Thymus (tissue), 11 donors: ENCODE data around the gene TRIM38. TPM values are rescaled to one million over a fixed set of nuclear protein-coding genes. Genes with fewer than 3 reads are reported as not detected.
"Not testable (repeated sequence)": the region's sequence is repeated elsewhere in the genome, so short reads cannot be mapped to it uniquely, and the experiment has no call there.

Source experiments
- DNase-seq, 9 donors: peaks; one replicate each; pipeline ENCODE4 v3.0.0-alpha.2; 2013; ENCODE audit warnings: low spot score in 9 of 9, low read depth in 6 of 9, missing footprints in 1 of 9
- H3K27ac ChIP-seq, 2 donors: one replicate each; pipeline ENCODE4 v1.5.1; 2013; ENCODE audit warnings: control low read depth in 1 of 2, low read depth in 1 of 2, low read length in 1 of 2, mild to moderate bottlenecking in 1 of 2, moderate library complexity in 1 of 2
- H3K27me3 ChIP-seq, 2 donors: one replicate each; pipeline ENCODE4 v1.5.1; 2013; ENCODE audit warnings: low read length in 1 of 2; ENCODE audit not compliant: control insufficient read depth in 2 of 2, insufficient read depth in 1 of 2
- H3K36me3 ChIP-seq, 2 donors: one replicate each; pipeline ENCODE4 v1.5.1; 2013; ENCODE audit warnings: low read length in 1 of 2, mild to moderate bottlenecking in 1 of 2, moderate library complexity in 1 of 2; ENCODE audit not compliant: control insufficient read depth in 2 of 2, insufficient read depth in 2 of 2
- H3K4me1 ChIP-seq, 2 donors: one replicate each; pipeline ENCODE4 v1.5.1; 2013; ENCODE audit warnings: low read length in 2 of 2; ENCODE audit not compliant: control insufficient read depth in 2 of 2, insufficient read depth in 2 of 2
- H3K4me3 ChIP-seq, 2 donors: one replicate each; pipeline ENCODE4 v1.5.1; 2013; ENCODE audit warnings: low read length in 2 of 2, control low read depth in 1 of 2, mild to moderate bottlenecking in 1 of 2
- H3K9me3 ChIP-seq, 2 donors: one replicate each; pipeline ENCODE4 v1.5.1; 2013; ENCODE audit warnings: low read length in 1 of 2, mild to moderate bottlenecking in 1 of 2; ENCODE audit not compliant: control insufficient read depth in 2 of 2, insufficient read depth in 1 of 2
- WGBS: extraction: QIAGEN DNeasy Blood & Tissue Kit; methylation state at CpG from one replicate; pipeline ENCODE4 v1.1.7; 2013; 5-methylcytosine and 5-hydroxymethylcytosine counted together
- polyA plus RNA-seq: library from polyadenylated mRNA; stranded (reverse); fragments of 200-250 nt; gene quantifications from one replicate; pipeline ENCODE4 v1.2.3, GENCODE V29; 2013
- total RNA-seq: library from RNA; stranded (reverse); fragments of 120-200 nt; gene quantifications from one replicate; pipeline ENCODE4 v1.2.4, GENCODE V29; 2013
- donor health status: healthy.

The TRIM38 gene
- total and polyA plus RNA-seq, 2 donors = 5.0 to 11.3 TPM

DNA sequence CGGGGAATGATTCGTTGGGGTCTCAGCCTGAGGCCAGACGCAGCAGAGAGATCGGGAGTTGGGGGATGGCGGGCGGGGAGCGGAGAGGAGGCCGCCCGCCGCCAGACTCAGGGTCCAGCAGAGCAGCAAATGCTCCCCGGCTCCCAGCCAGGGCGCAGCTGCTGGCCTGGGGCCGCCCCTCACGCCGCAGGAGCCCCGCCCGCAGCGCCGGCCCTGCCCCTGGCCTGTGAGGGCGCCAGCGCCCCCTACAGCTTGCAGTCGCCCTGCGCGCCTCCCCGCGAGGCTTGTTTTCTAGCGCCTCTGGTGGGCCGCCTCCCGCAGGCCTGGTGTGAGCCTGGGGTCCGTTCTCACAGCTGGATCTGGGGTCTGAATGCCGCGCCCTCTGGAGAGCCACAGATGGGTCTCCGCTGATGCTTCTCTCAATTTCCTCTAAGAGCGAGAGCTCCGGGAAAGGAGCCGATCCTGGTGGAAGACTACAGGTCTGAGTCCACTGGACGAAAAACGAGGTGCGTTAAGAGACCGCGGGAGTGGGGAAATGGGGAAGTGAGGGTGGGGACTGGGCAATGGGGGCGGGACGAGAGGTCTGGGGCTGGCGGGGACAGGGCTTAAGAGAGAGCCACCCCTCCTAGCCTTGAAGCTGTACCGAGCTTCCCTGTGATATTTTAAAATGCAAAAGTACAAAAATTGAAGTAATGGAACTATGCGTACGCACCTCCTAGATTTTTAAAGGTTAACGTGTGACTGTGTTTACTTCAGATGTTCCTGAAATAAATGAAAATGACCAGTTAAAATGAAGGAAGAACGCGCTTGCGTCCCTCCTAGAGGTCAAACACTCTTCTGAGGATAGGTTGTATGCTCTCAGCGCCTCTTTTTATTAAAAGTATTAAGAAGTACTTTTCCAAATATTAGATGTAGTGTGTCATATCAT lies 30.1 kb downstream of the TRIM38 start:
- H3K4me3 ChIP-seq = peak overlapping the region; percentile 56 to 57
- WGBS = 1% methylated on average over 52 of the region's 52 CpGs
- H3K9me3 ChIP-seq = no peaks in the 10 kb centered on the region
- H3K36me3 ChIP-seq = peaks cover 0 to 4% of the 10 kb centered on the region in 2 donors
- peak overlapping the region; percentile 69 to 81 for H3K27ac ChIP-seq
- H3K4me1 ChIP-seq = peaks cover 0 to 9% of the 10 kb centered on the region in 2 donors
- peaks cover 0 to 3% of the 10 kb centered on the region in 2 donors for H3K27me3 ChIP-seq
- peak; percentile 70 to 95 (median 92) for DNase-seq

DNA sequence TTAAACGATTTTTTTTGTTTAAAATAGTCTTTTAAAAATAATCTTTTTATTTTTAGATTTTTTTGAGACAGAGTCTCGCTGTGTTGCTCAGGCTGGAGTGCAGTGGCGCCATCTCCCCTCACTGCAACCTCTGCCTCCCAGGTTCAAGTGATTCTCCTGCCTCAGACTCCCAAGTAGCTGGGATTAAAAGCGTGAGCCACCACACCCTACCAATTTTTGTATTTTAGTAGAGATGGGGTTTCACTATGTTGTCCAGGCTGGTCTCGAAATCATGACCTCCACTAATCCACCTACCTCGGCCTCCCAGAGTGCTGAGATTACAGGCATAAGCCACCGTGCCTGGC lies 30.7 kb downstream of the TRIM38 start:
- peak overlapping the region; percentile 56 to 57 for H3K4me3 ChIP-seq
- H3K27me3 ChIP-seq, H3K9me3 ChIP-seq, DNase-seq, H3K4me1 ChIP-seq, H3K27ac ChIP-seq, H3K36me3 ChIP-seq: not testable (repeated sequence)
- WGBS = 61% methylated on average over 7 of the region's 7 CpGs

DNA sequence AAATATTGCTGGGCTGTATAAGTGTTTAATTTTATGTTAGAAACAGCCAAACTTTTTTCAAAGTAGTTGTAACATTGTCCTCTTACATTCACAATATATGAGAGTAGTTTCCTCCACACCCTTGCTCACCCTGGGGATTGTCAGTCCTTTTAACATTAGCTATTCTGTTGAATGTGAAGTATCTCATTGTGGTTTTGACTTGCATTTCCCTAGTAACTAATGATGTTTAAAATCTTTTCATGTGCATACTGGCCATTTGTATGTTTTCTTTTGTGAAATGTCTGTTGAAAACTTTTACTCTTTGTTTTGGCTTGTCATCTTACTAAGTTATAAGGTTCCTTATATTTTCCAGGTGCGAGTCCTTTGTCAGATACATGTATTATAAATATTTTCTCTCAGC lies 32.9 kb downstream of the TRIM38 start:
- Histone ChIP-seq H3K36me3 (peaks cover 0 to 3% of the 10 kb centered on the region in 2 donors), H3K4me1 (peaks cover 0 to 9% of the 10 kb centered on the region in 2 donors), H3K4me3 (no peak overlapping the region), H3K27ac (no peak overlapping the region), H3K27me3 (peaks cover 0 to 3% of the 10 kb centered on the region in 2 donors), H3K9me3 (no peaks in the 10 kb centered on the region)
- WGBS = 94% methylated on average over 1 of the region's 1 CpG
- no peak for DNase-seq

DNA sequence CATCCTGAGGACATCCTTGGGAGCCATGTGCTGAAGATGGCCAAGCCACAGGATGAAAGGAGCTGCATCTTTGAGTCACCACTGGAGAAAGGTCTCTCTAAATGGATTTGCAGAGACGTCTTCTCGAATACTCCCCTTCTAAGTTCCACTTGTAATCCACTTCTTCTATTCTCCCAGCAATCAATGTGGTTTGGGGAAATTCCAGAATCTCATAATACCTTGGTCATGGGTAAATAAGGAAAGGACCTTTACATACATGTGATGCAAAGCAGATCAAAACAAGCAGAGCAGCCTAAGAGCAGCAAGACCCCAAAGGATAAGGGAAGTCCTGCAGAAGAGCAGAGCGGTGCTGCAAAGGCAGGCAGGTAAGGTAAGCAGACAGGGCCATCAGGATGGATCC lies 35.3 kb downstream of the TRIM38 start:
- Histone ChIP-seq H3K9me3 (no peaks in the 10 kb centered on the region), H3K27ac (no peak overlapping the region), H3K4me3 (no peak overlapping the region), H3K4me1 (peaks cover 0 to 2% of the 10 kb centered on the region in 2 donors), H3K27me3 (no peaks in the 10 kb centered on the region), H3K36me3 (peaks cover 0 to 7% of the 10 kb centered on the region in 2 donors)
- no peak for DNase-seq
- 98% methylated on average over 3 of the region's 3 CpGs for WGBS

DNA sequence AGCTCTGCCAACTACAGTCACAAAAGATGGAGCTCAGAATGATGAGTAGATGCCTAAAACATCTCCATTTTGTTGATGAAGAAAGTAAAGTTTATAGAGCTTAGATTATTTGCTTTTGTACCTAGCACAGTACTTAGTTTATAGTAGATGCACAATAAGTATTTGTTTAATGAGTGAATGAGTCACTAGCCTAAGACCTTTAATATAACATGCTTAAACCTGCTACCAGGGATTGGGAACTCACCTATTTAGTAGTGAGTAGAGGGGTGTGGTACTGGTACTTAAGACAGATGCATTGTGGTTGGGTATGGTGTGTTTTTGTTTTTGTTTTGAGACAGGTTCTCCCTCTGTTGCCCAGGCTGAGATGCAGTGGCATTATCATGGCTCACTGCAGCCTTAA lies 35.8 kb downstream of the TRIM38 start:
- Histone ChIP-seq H3K27me3 (no peaks in the 10 kb centered on the region), H3K4me3 (no peak overlapping the region), H3K9me3 (no peaks in the 10 kb centered on the region), H3K27ac (no peak overlapping the region), H3K4me1 (no peaks in the 10 kb centered on the region), H3K36me3 (peaks cover 0 to 7% of the 10 kb centered on the region in 2 donors)
- DNase-seq = no peak

DNA sequence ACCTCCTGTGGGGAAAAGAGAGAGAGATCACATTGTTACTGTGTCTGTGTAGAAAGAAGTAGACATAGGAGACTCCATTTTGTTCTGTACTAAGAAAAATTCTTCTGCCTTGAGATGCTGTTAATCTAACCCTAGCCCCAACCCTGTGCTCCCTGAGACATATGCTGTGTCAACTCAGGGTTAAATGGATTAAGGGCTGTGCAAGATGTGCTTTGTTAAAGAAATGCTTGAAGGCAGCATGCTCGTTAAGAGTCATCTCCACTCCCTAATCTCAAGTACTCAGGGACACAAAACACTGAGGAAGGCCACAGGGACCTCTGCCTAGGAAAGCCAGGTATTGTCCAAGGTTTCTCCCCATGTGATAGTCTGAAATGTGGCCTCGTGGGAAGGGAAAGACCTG lies 36.6 kb downstream of the TRIM38 start:
- WGBS = 61% methylated on average over 2 of the region's 2 CpGs

DNA sequence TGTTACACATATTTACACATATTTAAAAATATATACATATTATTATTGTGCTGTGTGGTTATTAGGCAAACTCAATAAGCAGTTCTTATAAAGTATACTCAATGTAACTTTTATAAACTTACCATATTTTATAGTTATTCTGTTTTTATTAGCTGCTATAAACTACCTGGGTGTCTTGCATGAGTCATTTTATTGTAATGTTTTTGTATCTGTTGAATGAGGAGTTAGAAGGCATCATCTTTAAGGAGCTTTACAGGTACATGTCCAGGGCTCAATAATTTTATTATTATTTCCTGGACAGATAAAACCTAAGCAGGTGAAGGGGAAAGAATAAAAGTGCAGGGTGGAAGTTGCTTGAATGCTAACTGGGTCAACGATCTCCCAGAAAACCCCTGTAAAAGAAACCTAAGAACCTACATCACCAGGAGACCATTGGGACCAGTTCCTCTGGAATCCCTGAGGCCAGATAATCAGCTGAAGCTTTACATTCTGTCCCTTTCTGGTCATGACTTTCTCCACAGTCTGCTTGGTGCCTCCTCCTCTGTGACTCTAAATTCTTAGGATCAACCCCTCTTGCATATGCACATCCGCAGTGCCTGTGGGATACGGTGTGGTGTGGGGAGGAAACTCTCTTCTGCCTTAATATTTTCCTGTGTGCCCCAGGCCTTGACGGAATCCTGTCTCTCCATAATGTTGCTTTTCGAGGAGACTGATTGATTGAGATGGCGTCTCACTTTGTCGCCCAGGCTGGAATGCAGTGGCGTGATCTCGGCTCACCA lies 38.0 kb downstream of the TRIM38 start:
- Histone ChIP-seq H3K27ac (no peak overlapping the region), H3K27me3 (no peaks in the 10 kb centered on the region), H3K36me3 (peaks cover 0 to 7% of the 10 kb centered on the region in 2 donors), H3K4me1 (no peaks in the 10 kb centered on the region), H3K4me3 (no peak overlapping the region), H3K9me3 (no peaks in the 10 kb centered on the region)
- no peak for DNase-seq
- WGBS = 98% methylated on average over 9 of the region's 9 CpGs

More for the DNA sequence above, 36.6 kb downstream of the TRIM38 start:
- not testable (repeated sequence) for H3K9me3 ChIP-seq, DNase-seq, H3K4me3 ChIP-seq, H3K27ac ChIP-seq, H3K4me1 ChIP-seq, H3K27me3 ChIP-seq, H3K36me3 ChIP-seq

DNA sequence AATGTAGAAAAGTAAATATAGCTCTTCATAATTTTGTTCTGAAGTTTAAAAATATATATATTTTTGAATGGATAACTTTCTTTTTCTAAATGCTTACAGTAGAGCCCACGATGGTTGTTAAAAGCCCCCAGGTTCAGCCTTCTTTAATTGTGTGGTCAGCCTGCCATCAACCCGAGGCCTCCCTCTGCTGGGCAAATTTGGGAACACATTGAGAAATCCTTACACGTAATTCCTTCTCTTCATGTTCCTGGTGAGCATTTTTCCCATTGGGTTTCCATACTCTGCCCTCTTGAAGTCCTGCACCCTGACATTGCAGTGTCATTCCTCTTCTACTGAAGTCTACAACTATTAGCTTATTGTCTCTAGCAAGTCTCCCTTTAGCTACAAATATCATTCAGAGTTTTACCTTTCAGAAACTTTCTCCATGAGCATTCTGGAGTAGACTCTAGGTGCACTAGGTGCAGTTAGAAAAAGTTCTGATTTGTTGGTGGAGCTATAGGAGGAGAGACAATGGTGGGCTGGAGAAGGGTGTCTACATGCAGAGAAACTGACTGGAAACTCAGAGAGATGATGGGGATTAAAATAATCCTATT lies 40.6 kb downstream of the TRIM38 start:
- Histone ChIP-seq H3K36me3 (peaks cover 0 to 7% of the 10 kb centered on the region in 2 donors), H3K4me1 (no peaks in the 10 kb centered on the region), H3K4me3 (no peak overlapping the region), H3K27ac (no peak overlapping the region), H3K9me3 (no peaks in the 10 kb centered on the region), H3K27me3 (no peaks in the 10 kb centered on the region)
- 19% methylated on average over 3 of the region's 3 CpGs for WGBS
- DNase-seq = peak in 1 of 9 donors; percentile 53
